IPS-18c (cell line): Measurements from ENCODE around the gene PHF8.
A peak's percentile ranks its signal among the peaks of the same experiment; 100 is the strongest.

Source experiments
- H3K4me3 ChIP-seq: 2 replicates; pipeline ENCODE4 v1.7.0; 2013; ENCODE audit warnings: low read depth, mild to moderate bottlenecking, low read length, moderate library complexity; ENCODE audit not compliant: insufficient read depth
- H3K9me3 ChIP-seq: one replicate; pipeline ENCODE4 v1.6.1; 2013; ENCODE audit warnings: mild to moderate bottlenecking, low read length, moderate library complexity; ENCODE audit not compliant: control insufficient read depth, insufficient read depth

The PHF8 gene

GRCh38 chrX:54043056-54043455 lies 1.2 kb downstream of the PHF8 start:
- Histone ChIP-seq H3K9me3 (peaks cover 7% of the 10 kb centered on the region), H3K4me3 (peak overlapping the region; percentile 71)

DNA sequence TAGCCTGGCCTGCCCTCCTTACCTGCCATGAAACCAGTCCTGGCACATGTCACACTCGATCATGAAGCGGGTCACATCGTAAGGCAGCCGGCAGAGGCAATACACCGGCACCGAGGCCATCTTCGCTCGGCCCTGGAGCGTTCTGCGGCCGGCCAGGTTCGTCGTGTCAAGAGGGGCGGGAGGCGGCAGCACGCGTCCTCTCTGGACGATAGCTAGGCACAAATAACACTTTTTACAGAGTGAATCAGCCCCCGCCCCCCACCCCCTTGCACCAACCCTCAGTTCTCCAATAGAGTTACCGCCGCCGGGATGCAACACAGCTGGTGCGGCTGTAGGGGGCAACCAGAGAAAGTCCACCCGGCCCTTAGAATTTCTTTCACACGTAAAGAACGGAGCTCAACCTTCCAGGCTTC lies 1.7 kb downstream of the PHF8 start:
- peak overlapping the region; percentile 71; the same call in 1 of the 2 replicates for H3K4me3 ChIP-seq
- H3K9me3 ChIP-seq = peaks cover 7% of the 10 kb centered on the region

GRCh38 chrX:54030329-54030728 lies 13.9 kb downstream of the PHF8 start:
- Histone ChIP-seq H3K4me3 (no peak overlapping the region), H3K9me3 (peaks cover 12% of the 10 kb centered on the region)

DNA sequence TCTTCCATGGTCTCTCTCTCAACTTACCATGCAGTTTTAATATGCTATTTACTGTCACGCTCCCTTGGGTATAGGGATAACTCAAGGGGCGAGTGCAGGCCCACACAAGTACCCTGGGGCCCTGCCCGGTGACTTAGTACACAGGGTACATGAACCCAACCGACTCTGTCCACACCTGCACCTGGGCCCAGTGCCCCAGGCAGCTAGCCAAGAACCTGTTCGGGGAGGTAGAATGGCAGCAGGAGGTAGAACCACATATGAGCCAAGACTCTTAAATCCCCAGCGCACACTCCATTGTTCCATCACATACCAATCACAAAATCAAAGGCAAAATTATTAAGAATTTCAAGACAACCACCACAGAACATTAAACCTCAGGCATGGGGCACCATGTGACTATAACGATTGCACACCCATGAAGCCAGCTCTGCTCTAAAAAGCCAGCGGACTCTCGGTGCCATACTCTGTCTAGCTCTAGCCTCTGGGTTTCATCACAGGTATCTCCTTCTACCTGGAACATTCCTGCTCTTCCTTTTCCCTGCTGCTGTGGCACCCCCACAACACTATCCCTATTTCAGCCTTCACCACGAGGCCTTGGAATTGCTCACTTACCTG lies 14.6 kb downstream of the PHF8 start:
- Histone ChIP-seq H3K9me3 (peaks cover 12% of the 10 kb centered on the region), H3K4me3 (no peak overlapping the region; the same call in 1 of the 2 replicates)

GRCh38 chrX:54024350-54024749 lies 19.9 kb downstream of the PHF8 start:
- Histone ChIP-seq H3K4me3 (no peak overlapping the region), H3K9me3 (peaks cover 2% of the 10 kb centered on the region)

DNA sequence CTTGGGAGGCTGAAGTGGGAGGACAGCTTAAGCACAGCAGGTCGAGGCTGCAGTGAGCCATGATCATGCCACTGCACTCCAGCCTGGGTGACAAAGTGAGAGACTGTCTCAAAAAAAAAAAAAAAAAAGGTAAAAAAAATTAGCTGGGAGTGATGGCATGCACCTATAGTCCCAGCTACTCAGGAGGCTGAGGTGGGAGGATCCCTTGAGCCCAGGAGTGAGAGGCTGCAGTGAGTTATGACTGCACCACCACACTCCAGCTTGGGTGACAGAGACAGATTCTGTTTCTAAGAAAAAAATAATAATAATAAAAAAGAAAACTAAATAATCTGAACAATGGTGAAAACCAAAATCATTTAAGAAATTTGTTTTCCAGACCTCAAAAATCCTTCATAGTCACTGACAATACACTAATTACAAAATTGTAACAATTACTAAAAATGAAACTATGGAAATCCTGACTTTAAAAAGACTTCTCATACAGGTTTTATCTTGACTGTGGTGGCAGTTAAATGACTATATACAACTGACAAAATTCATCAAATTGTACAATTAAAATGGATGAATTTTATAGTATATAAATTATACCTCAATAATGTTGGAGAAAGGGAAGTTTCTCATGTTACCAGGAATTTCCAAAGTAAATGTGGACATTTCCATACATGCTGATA lies 31.3 kb downstream of the PHF8 start:
- no peak overlapping the region for H3K4me3 ChIP-seq
- peaks cover 15% of the 10 kb centered on the region for H3K9me3 ChIP-seq

DNA sequence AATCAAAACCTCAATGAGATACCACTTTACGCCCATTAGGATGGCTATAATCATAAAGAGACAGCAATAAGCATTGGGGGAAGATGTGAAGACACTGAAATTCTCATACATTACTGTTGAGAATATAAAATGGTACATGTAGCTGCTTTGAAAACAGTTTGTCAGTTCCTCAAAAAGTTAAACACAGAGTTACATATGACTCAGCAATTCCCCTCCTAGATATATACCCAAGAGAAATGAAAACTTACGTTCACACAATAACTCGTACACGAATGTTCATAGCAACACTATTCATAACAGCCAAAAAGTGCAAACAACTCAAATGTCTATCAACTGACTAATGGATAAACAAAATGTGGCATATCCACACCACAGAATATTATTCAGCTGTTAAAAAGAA lies 36.6 kb downstream of the PHF8 start:
- peaks cover 12% of the 10 kb centered on the region for H3K9me3 ChIP-seq
- H3K4me3 ChIP-seq = no peak overlapping the region

DNA sequence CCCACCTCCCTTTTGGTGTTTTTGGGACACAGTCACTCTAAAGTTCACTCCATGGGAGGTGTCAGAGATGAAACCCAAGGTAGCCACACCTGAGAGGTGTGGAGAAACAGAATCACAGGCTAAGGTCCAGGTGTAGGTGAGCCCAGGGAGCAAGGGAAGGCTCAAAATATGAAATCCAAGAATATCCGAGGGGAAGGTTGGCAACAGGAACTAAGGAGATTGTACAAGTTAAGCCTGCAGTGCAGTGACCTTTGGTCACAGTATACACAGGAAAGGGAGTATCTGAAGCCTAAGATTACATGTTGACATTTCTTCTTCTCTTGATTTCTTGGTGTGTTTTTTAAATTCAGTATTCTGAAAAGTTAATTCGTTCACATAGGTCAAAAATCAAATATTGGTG lies 46.5 kb downstream of the PHF8 start:
- H3K9me3 ChIP-seq = peaks cover 3% of the 10 kb centered on the region
- no peak overlapping the region for H3K4me3 ChIP-seq

DNA sequence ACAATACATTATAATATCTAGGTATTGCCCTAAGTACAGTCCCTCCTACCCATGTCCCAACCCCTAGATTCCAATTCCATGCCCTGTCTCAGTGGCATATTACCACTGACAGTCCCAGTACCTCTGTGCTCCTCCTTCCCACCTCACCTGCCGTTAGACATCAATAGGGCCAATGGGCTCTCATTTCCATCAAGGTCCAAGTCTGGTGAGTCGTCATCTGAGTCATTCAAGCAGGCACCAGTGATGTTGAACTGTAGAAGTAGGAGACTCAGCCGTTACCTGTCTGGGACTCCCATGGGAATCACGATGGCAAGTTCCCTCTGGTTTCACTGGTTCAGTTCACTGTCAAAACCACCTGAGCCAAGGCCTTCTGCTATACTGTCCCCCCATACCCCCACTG lies 51.7 kb downstream of the PHF8 start:
- no peak overlapping the region for H3K4me3 ChIP-seq
- H3K9me3 ChIP-seq = peaks cover 3% of the 10 kb centered on the region

DNA sequence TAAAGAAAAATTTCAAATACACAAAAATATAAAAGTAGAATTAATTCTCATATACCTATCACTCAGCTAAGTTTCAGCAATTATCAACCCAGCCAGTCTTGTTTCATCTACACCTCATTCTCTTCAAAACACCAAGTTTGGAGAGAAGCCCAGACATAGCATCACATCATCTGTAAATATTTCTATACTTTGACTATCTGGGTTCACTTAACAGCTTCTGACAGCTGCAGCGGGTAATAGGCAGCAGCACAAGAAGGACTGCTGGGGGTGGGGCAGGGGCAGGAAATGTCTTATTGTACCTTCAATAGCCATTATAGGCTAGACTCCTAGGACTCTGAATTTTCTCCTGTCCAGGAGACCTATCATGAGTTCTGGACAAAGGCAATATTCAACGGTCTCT lies 54.1 kb downstream of the PHF8 start:
- Histone ChIP-seq H3K9me3 (peaks cover 10% of the 10 kb centered on the region), H3K4me3 (no peak overlapping the region)

DNA sequence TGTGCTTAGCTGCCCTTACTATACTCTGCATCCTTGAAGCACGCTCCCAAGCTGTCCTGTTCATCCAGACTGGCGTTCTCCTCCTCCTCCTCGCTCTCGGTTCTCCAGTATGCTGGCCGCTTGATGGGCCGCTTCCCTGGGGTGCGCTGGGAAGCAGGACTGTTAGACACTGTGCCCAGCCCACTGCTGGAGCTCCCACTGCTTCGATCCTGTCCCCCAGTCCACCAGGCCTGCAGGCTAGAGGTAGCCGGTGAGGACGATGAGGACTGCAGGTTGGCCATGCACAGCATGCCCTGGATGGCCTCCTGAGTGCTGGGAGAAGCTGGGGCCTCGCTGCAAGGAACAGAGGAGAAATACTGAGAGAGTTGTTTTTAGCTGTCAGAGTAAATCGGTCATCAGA lies 59.4 kb downstream of the PHF8 start:
- Histone ChIP-seq H3K9me3 (peaks cover 10% of the 10 kb centered on the region), H3K4me3 (no peak overlapping the region)

DNA sequence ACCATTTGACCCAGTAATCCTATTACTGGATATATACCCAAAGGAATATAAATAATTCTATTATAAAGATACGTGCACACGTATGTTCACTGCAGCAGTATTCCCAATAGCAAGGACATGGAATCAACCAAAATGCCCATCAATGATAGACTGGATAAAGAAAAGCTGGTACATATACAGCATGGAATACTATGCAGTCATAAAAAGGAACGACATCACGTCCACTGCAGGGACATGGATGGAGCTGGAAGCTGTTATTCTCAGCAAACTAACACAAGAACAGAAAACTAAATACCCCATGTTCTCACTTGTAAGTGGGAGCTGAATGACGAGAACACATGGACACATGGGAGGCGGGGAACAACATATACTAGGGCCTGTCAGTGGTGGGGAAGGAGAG lies 69.7 kb downstream of the PHF8 start:
- Histone ChIP-seq H3K9me3 (no peaks in the 10 kb centered on the region), H3K4me3 (no peak overlapping the region)

DNA sequence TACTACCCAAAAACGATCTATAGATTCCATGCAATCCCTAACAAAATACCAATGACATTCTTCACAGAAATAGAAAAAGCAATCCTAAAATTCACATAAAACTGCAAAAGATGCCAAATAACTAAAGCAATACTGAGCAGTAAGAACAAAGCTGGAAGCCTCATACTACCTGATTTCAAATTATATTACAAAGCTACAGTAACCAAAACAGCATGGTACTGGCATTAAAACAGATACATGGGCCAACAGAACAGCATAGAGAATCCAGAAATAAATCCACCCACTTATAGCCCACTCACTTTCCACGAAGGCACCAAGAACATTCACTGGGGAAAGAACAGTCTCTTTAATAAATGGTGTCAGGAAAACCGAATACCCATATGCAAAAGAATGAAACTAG lies 74.7 kb downstream of the PHF8 start:
- H3K4me3 ChIP-seq = no peak overlapping the region

DNA sequence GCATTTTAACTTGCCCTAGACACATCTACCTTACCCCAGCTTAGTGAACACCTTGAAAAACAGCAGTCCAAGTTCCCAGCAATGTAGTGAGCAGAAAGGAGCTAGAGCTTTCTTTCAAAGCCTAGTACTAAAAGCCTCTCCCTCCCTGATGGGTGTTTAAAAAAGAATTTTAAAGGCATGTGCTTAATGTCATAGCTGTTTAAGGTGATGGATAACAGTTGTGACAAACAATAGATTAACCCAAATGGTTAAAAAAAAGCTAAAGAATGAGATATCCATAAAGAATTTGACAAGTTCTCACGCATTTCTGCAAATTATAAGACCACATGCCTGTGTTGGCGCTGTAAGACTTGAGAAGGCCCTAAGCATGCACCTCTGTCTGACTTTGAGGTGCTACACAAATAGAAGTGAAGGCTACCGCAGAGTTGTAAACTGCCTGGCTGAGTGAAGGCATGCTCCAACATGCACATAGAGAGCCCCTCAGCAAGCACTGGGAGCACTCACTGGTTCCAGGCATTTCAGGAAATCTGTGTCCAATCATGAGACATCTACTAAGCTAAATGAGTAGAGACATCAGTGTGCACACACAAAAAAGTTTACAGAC lies 94.0 kb downstream of the PHF8 start:
- Histone ChIP-seq H3K4me3 (no peak overlapping the region), H3K9me3 (peaks cover 3% of the 10 kb centered on the region)

More for the DNA sequence above, 74.7 kb downstream of the PHF8 start:
- peaks cover 3% of the 10 kb centered on the region for H3K9me3 ChIP-seq

GRCh38 chrX:53940180-53940579 lies 104.1 kb downstream of the PHF8 start:
- peaks cover 2% of the 10 kb centered on the region for H3K9me3 ChIP-seq
- H3K4me3 ChIP-seq = no peak overlapping the region

GRCh38 chrX:53939127-53939526 lies 105.1 kb downstream of the PHF8 start:
- H3K9me3 ChIP-seq = peaks cover 5% of the 10 kb centered on the region
- H3K4me3 ChIP-seq = no peak overlapping the region

- no peak overlapping the region; the same call in 1 of the 2 replicates for H3K4me3 ChIP-seq
- peaks cover 8% of the 10 kb centered on the region for H3K9me3 ChIP-seq
These were observed 113.5 kb downstream of the PHF8 start for GRCh38 chrX:53930515-53931380.
